ENCODE data around the gene FOXE1. TPM values are rescaled to one million over a fixed set of nuclear protein-coding genes. Genes with fewer than 3 reads are reported as not detected.

Gene FOXE1
- total and polyA plus RNA-seq, 2 of the 13 experiments (the other 11 are each of a cell fraction or from before 2014, with no cell fraction given), result not detected

DNA sequence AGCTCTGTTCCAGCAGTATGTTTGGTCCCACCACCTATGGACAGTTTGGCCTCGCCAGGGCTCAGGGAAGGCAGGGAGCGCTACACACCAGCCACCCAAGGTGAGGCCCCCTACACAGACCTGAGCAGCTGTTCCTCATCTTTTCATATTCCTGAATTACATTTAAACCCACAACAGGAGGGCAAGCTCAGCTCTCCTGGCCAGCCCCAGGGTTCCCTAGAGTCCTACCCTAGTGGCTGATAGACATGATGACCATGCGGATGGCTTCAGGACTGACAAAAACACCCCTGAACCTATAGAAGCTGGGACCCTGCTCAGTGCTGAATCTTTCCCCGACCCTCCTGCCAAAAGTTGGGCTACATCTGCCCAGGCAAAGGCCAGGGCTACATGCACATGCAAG, 6.7 kb upstream of the FOXE1 start:
- H3K4me2 ChIP-seq (ENCODE audit: low read depth, low read length), result no peak overlapping the region
- H3K4me1 ChIP-seq (ENCODE audit: insufficient read depth, low read length), result no peaks in the 10 kb centered on the region
- no peaks in the 10 kb centered on the region for H3K36me3 ChIP-seq (replicated peaks in 1 of 2; ENCODE audit: control insufficient read depth in 1 of 2, insufficient read depth in 2 of 2, low read length in 2 of 2)
- H3K9ac ChIP-seq (ENCODE audit: insufficient read depth, low read depth, low read length), result no peak overlapping the region
- CTCF ChIA-PET (ENCODE audit: low intra/inter-chr PET ratio, low total read pairs), result no interaction called here
- TF ChIP-seq ZNF546 (CRISPR knock-in tag; conservative IDR thresholded peaks at IDR 0.05) (no peak), ZNF180 (CRISPR knock-in tag; IDR thresholded peaks at IDR 0.05; ENCODE audit: borderline replicate concordance, low read depth) (no peak), NCOR1 (IDR thresholded peaks at IDR 0.05; ENCODE audit: borderline replicate concordance, low read length) (no peak), ZNF432 (CRISPR knock-in tag; IDR thresholded peaks at IDR 0.05; ENCODE audit: borderline replicate concordance) (no peak), ZNF12 (CRISPR knock-in tag; IDR thresholded peaks at IDR 0.05) (no peak), ZIK1 (CRISPR knock-in tag; IDR thresholded peaks at IDR 0.05; ENCODE audit: borderline replicate concordance, low read depth) (no peak), KLF9 (CRISPR knock-in tag; IDR thresholded peaks at IDR 0.05; ENCODE audit: low read depth) (no peak), ZNF446 (CRISPR knock-in tag; IDR thresholded peaks at IDR 0.05) (no peak), POLR2G (IDR thresholded peaks at IDR 0.05; ENCODE audit: low read depth, low read length) (no peak), BORCS8-MEF2B (CRISPR knock-in tag; IDR thresholded peaks at IDR 0.05) (no peak), KDM5A (IDR thresholded peaks at IDR 0.05; ENCODE audit: borderline replicate concordance, low read length) (no peak), DPF2 (CRISPR knock-in tag; IDR thresholded peaks at IDR 0.05; ENCODE audit: borderline replicate concordance, low read depth) (no peak), ZNF234 (CRISPR knock-in tag; conservative IDR thresholded peaks at IDR 0.05) (no peak), RARA (CRISPR knock-in tag; IDR thresholded peaks at IDR 0.05) (no peak)
- TF ChIP-seq, protein P1, sequence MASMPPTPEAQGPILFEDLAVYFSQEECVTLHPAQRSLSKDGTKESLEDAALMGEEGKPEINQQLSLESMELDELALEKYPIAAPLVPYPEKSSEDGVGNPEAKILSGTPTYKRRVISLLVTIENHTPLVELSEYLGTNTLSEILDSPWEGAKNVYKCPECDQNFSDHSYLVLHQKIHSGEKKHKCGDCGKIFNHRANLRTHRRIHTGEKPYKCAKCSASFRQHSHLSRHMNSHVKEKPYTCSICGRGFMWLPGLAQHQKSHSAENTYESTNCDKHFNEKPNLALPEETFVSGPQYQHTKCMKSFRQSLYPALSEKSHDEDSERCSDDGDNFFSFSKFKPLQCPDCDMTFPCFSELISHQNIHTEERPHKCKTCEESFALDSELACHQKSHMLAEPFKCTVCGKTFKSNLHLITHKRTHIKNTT (CRISPR knock-in tag; IDR thresholded peaks at IDR 0.05), result no peak
- H3K4me3 ChIP-seq (replicated peaks in 1 of 3; ENCODE audit: insufficient read depth in 1 of 3, low read depth in 2 of 3, low read length in 3 of 3), result no peak overlapping the region
- no peak for FAIRE-seq
- H3K79me2 ChIP-seq (ENCODE audit: insufficient read depth, low read length), result no peaks in the 10 kb centered on the region
- POLR2A ChIA-PET, result no interaction called here
- no peak for DNase-seq (ENCODE audit: low spot score)
- in situ Hi-C loops (cut with HindIII; ENCODE audit: extremely low pct_ligation_motif_present, low pct_unique_long_range_greater_than_20kb), result no loop called here
- H3K27me3 ChIP-seq (ENCODE audit: control insufficient read depth in 1 of 2, insufficient read depth in 2 of 2, low read length in 2 of 2), result peaks cover 6 to 51% of the 10 kb centered on the region in 2 experiments; a peak in 4 of 5 replicates
- no peak overlapping the region for H2AFZ ChIP-seq (ENCODE audit: low read length)
- H4K20me1 ChIP-seq (ENCODE audit: insufficient read depth, low read length), result no peaks in the 10 kb centered on the region
- ATAC-seq, result no peak
- no TSS peak for BruUV-seq (replicated peaks)
- H3K27ac ChIP-seq (ENCODE audit: extremely low read length, insufficient read depth, low read length), result no peak overlapping the region
- WGBS (ENCODE audit: low lambda C conversion rate), result 61% methylated on average over 2 of the region's 4 CpGs
- intact Hi-C loops (cut with micrococcal nuclease; ENCODE audit: unreplicated experiment), result no loop called here
- no peaks in the 10 kb centered on the region for H3K9me3 ChIP-seq (ENCODE audit: low read length)
